Spleen (tissue), 7 donors: ENCODE measurements around the gene LAMA5.

ENCODE experiments used
- CTCF ChIP-seq, 11 experiments: fragments of 200-600 bp in 7 of 11; fragments of 450-650 bp in 4 of 11; sonication (generic) in 4 of 11; IDR thresholded peaks in 8 of 11; conservative IDR thresholded peaks in 3 of 11; 1 replicate in 7 of 11; 2 replicates in 4 of 11; pipeline versions ENCODE4 v1.4.0 to v1.8.0; 2016 to 2021; ENCODE audit warnings: antibody characterized with exemption in 11 of 11, inconsistent platforms in 4 of 11, mild to moderate bottlenecking in 1 of 11
- POLR2A ChIP-seq, 3 donors: fragments of 450-650 bp; IDR thresholded peaks; one replicate each; pipeline ENCODE4 v1.5.1; 2017; ENCODE audit warnings: antibody characterized with exemption in 3 of 3, mild to moderate bottlenecking in 1 of 3
- POLR2AphosphoS5 ChIP-seq, 3 donors: sonication (generic); formaldehyde crosslinking; IDR thresholded peaks; one replicate each; pipeline ENCODE4 v1.5.1; 2017; ENCODE audit warnings: antibody characterized with exemption in 3 of 3
- donor health status: DM: no; HTN: no; CAD: no; lungs with moderate emphysema.
- donor health status: DM: no; HTN: no; CAD: no.
- donor health status: DM: no; HTN: no; CAD: no.

GRCh38 chr20:62286493-62287064 lies 80.5 kb downstream of the LAMA5 start:
- no peak for TF ChIP-seq CTCF (IDR thresholded peaks at IDR 0.05 in 8 of 11, conservative IDR thresholded peaks at IDR 0.05 in 3 of 11)
- no peak for TF ChIP-seq POLR2A (IDR thresholded peaks at IDR 0.05)
- TF ChIP-seq POLR2AphosphoS5 (IDR thresholded peaks at IDR 0.05): peak; percentile 17 to 70 (median 55)
